ENCODE measurements around the gene TMEM223.
"Not testable (repeated sequence)": the region's sequence is repeated elsewhere in the genome, so short reads cannot be mapped to it uniquely, and the experiment has no call there.

GRCh38 chr11:62749931-62750330 lies 41.9 kb downstream of the TMEM223 start:
- TF ChIP-seq CTCF, POLR2A, EP300 (IDR thresholded peaks at IDR 0.05): not testable (repeated sequence)
